Esophagus squamous epithelium (tissue), 5 donors: ENCODE measurements around the gene GP1BA. TPM values are rescaled to one million over a fixed set of nuclear protein-coding genes. Genes with fewer than 3 reads are reported as not detected.
A peak's percentile ranks its signal among the peaks of the same experiment; 100 is the strongest.

Experiments used
- DNase-seq: peaks from one replicate; lab custom pipeline; 2025; lab: John Stamatoyannopoulos, UW
- H3K27ac ChIP-seq, 4 donors: fragments of 200-600 bp; sonication (generic); one replicate each; pipeline ENCODE4 v1.5.1; 2016 to 2019; ENCODE audit warnings: mild to moderate bottlenecking in 1 of 4
- H3K27me3 ChIP-seq, 4 donors: fragments of 200-600 bp; sonication (generic); 1 replicate in 3 of 4; 2 replicates in 1 of 4; pipeline versions ENCODE4 v1.5.1 to v1.6.0; 2017 to 2021; ENCODE audit warnings: antibody characterized with exemption in 1 of 4
- H3K36me3 ChIP-seq, 3 donors: fragments of 200-600 bp; sonication (generic); one replicate each; pipeline ENCODE4 v1.5.1; 2016 to 2019
- H3K4me1 ChIP-seq, 3 donors: fragments of 200-600 bp; sonication (generic); one replicate each; pipeline ENCODE4 v1.5.1; 2017 to 2019
- H3K4me3 ChIP-seq, 4 donors: fragments of 200-600 bp; sonication (generic); 1 replicate in 3 of 4; 2 replicates in 1 of 4; pipeline ENCODE4 v1.5.1; 2016 to 2019; ENCODE audit warnings: mild to moderate bottlenecking in 2 of 4, moderate library complexity in 1 of 4
- H3K9me3 ChIP-seq, 3 donors: fragments of 200-600 bp; sonication (generic); one replicate each; pipeline ENCODE4 v1.5.1; 2016 to 2019
- POLR2A ChIP-seq, 4 donors: fragments of 450-650 bp; IDR thresholded peaks; one replicate each; pipeline ENCODE4 v1.6.1; 2017; ENCODE audit warnings: antibody characterized with exemption in 4 of 4, mild to moderate bottlenecking in 4 of 4, moderate library complexity in 3 of 4
- WGBS, 2 donors: methylation state at CpG; one replicate each; pipeline ENCODE4 v1.1.5; 2018; 5-methylcytosine and 5-hydroxymethylcytosine counted together
- intact Hi-C: fragments of 100-400 bp; cut with DNase I; formaldehyde crosslinking; loops from one replicate; pipeline ENCODE4 v1.15.0; 2022
- total RNA-seq, 4 donors: library from RNA; depleted of rRNA; stranded (reverse); fragments of >200 nt; gene quantifications; one replicate each; pipeline ENCODE4 v1.1.0, GENCODE V29; 2016
- TF ChIP-seq, protein P1 (sequence below), 6 experiments: fragments of 450-650 bp in 4 of 6; fragments of 200-600 bp in 2 of 6; sonication (generic) in 2 of 6; IDR thresholded peaks; one replicate each; pipeline ENCODE4 v1.5.1; 2016 to 2019; ENCODE audit warnings: antibody characterized with exemption in 6 of 6, mild to moderate bottlenecking in 4 of 6, moderate library complexity in 4 of 6
- donor health status: DM: yes; HTN: yes; CAD: no.

GP1BA gene
- total RNA-seq, 4 donors from 2014 or later, result not detected

DNA sequence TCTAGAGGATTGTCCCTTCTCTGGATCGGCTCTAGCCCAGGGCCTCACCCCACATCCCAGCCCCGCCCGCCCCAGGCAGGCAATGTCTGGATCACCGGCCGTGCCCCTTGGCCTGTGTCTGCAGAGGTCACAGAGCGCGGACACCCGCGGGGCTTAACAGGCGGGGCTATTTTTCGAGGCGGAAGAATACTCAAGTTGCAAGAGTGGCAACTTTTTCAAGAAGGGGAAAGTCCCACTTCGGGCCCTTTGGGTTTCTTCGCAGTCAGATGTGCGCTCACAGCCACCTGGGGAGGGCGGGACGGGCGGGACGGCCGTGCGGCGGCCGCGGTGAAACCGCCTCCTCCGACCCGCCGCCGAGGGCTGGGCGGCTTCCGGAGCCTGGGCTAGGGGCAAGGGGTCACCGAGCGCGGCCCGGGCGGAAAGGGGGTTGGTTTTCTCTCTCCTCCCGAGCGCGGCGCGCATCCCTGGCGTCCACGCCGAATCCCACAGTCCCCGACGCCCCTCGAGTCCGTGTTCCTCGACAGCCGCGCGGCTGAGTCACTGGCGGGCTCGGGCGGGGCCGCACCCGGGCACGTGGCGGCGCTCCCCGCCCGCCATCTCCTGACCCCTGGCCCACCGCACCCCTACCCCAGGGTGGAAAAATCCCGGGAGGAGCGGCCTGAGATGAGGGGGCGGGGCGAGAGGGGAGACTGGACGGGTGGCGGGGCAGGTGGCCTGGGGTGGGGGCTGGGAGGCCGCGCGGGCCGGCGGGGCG, 17.4 kb downstream of the GP1BA start:
- intact Hi-C loops, result no loop called here
- no peaks in the 10 kb centered on the region for H3K9me3 ChIP-seq
- H3K4me1 ChIP-seq, result peaks cover 30 to 66% (median 31%) of the 10 kb centered on the region in 3 donors
- peaks cover 0 to 29% (median 0%) of the 10 kb centered on the region in 3 donors for H3K36me3 ChIP-seq
- 0% methylated on average over 7 of the region's 75 CpGs; no CpG with 5 or more reads in 1 of the 2 donors for WGBS, 2 donors
- peak overlapping the region; percentile 91 to 97 (median 94) for H3K4me3 ChIP-seq
- TF ChIP-seq, protein P1, sequence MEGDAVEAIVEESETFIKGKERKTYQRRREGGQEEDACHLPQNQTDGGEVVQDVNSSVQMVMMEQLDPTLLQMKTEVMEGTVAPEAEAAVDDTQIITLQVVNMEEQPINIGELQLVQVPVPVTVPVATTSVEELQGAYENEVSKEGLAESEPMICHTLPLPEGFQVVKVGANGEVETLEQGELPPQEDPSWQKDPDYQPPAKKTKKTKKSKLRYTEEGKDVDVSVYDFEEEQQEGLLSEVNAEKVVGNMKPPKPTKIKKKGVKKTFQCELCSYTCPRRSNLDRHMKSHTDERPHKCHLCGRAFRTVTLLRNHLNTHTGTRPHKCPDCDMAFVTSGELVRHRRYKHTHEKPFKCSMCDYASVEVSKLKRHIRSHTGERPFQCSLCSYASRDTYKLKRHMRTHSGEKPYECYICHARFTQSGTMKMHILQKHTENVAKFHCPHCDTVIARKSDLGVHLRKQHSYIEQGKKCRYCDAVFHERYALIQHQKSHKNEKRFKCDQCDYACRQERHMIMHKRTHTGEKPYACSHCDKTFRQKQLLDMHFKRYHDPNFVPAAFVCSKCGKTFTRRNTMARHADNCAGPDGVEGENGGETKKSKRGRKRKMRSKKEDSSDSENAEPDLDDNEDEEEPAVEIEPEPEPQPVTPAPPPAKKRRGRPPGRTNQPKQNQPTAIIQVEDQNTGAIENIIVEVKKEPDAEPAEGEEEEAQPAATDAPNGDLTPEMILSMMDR (IDR thresholded peaks at IDR 0.05), result no peak
- TF ChIP-seq POLR2A (IDR thresholded peaks at IDR 0.05), result peak in 1 of 4 donors; percentile 33
- DNase-seq, result peak; percentile 46
- H3K27ac ChIP-seq, result peak overlapping the region; percentile 97 to 100 (median 98)
- no peaks in the 10 kb centered on the region for H3K27me3 ChIP-seq

DNA sequence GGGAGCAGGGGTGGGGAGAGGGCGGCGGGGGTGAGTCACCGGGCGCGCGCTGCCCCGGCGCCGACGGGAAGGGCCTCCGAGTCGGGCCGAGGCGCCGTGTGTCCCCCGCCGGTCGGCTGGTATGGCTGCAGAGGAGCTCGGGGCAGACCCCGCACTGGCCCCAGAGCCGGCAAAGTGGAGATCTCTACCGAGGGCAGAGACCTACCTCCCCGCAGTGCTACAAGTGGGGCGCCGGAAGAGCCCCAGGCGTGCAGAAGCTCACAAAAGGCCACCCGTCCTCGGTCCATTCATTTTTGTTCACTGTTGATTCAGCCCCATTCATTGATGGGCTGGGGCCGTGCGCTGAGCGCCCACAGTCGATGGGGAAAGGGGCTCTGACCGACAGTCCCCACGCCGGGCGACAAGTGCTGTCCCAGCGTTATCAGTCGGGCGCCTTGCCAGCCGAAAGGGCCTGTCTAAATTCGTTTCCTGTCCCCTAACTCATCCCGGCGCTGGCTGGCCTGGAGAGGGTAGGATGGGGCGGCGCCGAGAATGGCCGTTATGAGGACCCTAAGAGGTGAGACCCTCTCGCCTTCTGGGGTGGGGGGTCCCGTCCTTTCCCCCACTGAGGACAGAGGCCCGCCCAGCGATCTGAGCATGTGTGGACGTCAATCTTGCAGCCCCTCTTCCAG, 18.1 kb downstream of the GP1BA start:
- 7% methylated on average over 4 to 9 of the region's 52 CpGs for WGBS, 2 donors
- no peaks in the 10 kb centered on the region for H3K9me3 ChIP-seq
- H3K36me3 ChIP-seq, result peaks cover 0 to 22% (median 0%) of the 10 kb centered on the region in 3 donors
- H3K4me3 ChIP-seq, result peak overlapping the region; percentile 91 to 97 (median 94)
- DNase-seq, result no peak
- TF ChIP-seq, protein P1 (IDR thresholded peaks at IDR 0.05), result no peak
- no peak for TF ChIP-seq POLR2A (IDR thresholded peaks at IDR 0.05)
- peak overlapping the region; percentile 97 to 100 (median 98) for H3K27ac ChIP-seq
- intact Hi-C loops, result no loop called here
- H3K27me3 ChIP-seq, result no peaks in the 10 kb centered on the region
- peaks cover 22 to 59% (median 23%) of the 10 kb centered on the region in 3 donors for H3K4me1 ChIP-seq

DNA sequence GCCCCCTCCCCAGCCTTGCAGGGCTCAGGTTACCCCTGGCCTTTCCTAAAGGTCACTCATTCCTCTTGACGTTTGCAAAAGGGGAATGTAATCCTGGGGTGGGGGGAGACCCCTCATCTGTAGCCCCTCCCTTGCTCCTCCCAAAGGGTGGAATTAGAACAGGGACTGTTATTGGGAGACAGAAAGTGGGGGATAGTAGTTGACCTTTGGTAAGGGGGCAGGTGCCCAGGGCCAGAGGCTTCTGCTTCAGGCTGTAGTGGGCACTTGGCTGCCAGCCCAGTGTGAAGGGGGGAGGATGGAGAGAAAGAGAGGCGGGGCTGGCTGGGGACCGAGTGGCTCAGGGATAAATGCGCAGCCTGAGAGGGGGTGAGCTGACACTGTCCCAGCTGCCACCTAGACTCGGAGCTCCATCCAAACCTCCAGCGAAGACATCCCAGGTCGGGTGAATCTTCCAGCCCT, 18.7 kb downstream of the GP1BA start, which contains the start of gene ENO3:
ENO3 (plus strand) TSS at position 374 of the 459 bp plus-strand sequence. CDS start 711 bp downstream, outside the sequence.
- peaks cover 0 to 16% (median 0%) of the 10 kb centered on the region in 3 donors for H3K36me3 ChIP-seq
- no peaks in the 10 kb centered on the region for H3K27me3 ChIP-seq
- no peak for TF ChIP-seq POLR2A (IDR thresholded peaks at IDR 0.05)
- TF ChIP-seq, protein P1 (IDR thresholded peaks at IDR 0.05), result no peak
- WGBS, 2 donors, result 60 to 62% methylated on average over 6 of the region's 7 CpGs
- peak within 1 kb of the TSS; percentile 97 to 100 (median 98) for H3K27ac ChIP-seq
- no peaks in the 10 kb centered on the region for H3K9me3 ChIP-seq
- H3K4me3 ChIP-seq, result peak within 1 kb of the TSS; percentile 91 to 97 (median 94)
- intact Hi-C loops, result no loop called here
- DNase-seq, result no peak
- H3K4me1 ChIP-seq, result peaks cover 17 to 53% (median 18%) of the 10 kb centered on the region in 3 donors

DNA sequence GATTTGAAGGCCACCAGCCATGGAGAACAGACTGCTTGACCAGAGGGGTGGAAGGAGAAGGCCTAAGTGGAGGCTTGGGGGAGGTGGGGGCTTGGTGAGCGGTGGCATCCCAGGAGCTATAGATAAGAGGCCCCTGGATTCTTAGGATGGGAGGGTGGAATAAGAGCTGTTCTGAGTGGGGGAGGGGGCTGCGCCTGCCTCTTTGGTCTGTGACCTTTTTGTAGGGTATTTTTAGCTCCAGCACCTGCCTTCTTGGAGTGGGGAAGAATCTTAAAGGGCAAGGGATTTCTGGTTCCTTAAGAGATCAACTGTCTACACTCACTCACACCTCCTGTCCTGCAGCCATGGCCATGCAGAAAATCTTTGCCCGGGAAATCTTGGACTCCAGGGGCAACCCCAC, 19.4 kb downstream of the GP1BA start:
- H3K27ac ChIP-seq, result no peak overlapping the region
- no peak for TF ChIP-seq POLR2A (IDR thresholded peaks at IDR 0.05)
- TF ChIP-seq, protein P1 (IDR thresholded peaks at IDR 0.05), result no peak
- H3K4me1 ChIP-seq, result peaks cover 11 to 46% (median 11%) of the 10 kb centered on the region in 3 donors
- no peak for DNase-seq
- no peaks in the 10 kb centered on the region for H3K27me3 ChIP-seq
- 85 to 96% methylated on average over 2 to 3 of the region's 3 CpGs for WGBS, 2 donors
- no peaks in the 10 kb centered on the region for H3K9me3 ChIP-seq
- peaks cover 0 to 9% (median 0%) of the 10 kb centered on the region in 3 donors for H3K36me3 ChIP-seq
- intact Hi-C loops, result no loop called here
- H3K4me3 ChIP-seq, result no peak overlapping the region
